Activated T-cell treated with anti-CD3 and anti-CD28 coated beads, Interleukin-2, amount 50 U/mL, for 4 hours (primary cell): ENCODE results near the gene ABLIM3. TPM values are rescaled to one million over a fixed set of nuclear protein-coding genes. Genes with fewer than 3 reads are reported as not detected.

ENCODE experiments used
- ATAC-seq, 2 donors: fragments of 200-7000 bp; cut with Tn5 transposase; one replicate each; pipeline ENCODE4 v1.10.0; 2021
- DNase-seq: peaks from one replicate; pipeline ENCODE4 v3.0.0-alpha.2; 2020
- H3K27me3 Mint-ChIP-seq: one replicate; pipeline ENCODE4 v1.8.0; 2021; ENCODE audit warnings: low read depth, mixed read lengths
- H3K36me3 Mint-ChIP-seq: one replicate; pipeline ENCODE4 v1.8.0; 2022; ENCODE audit warnings: mixed read lengths; ENCODE audit not compliant: insufficient read depth
- H3K4me1 Mint-ChIP-seq: one replicate; pipeline ENCODE4 v1.8.0; 2021; ENCODE audit warnings: low read depth, mixed read lengths
- H3K4me3 Mint-ChIP-seq: one replicate; pipeline ENCODE4 v1.8.0; 2021; ENCODE audit warnings: mild to moderate bottlenecking, moderate library complexity, mixed read lengths
- H3K9me3 Mint-ChIP-seq: one replicate; pipeline ENCODE4 v1.8.0; 2021; ENCODE audit warnings: mixed read lengths
- total RNA-seq, 3 donors: library from RNA; stranded (reverse); gene quantifications; one replicate each; pipeline ENCODE4 v1.2.1, GENCODE V29; 2021

Gene ABLIM3
- total RNA-seq, 3 donors from 2014 or later: 0.10 to 0.24 (median 0.24) TPM

DNA sequence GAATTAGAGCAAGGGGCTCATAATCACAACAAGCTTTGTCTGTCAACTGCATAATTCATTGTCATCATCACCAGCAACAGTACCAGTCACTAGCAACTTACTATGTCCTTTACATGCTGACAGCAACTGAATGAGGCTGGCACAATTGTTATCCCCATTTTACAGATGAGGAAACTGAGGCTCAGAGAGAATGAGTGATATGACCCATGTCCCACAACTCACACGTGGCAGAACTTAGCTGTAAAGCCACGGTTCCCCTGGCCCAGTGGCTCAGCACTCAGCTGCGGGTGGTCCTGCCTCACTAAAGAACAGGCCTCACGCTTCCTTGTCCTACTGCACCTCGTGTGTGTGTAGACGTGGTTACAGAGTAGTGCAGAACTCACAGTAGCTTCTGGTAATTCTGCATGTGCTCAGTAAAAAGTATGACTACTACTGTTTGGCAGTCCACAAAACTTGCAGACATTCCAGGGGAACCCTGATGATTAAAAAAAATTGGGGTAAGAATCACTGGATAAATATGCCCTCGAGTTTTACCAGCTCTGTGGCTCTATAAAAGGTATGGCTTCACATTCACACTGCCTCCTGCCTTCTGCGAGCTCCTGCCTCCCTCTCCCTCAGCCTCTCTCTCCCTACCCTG is 160.6 kb downstream of the ABLIM3 start:
- DNase-seq (no peak), ATAC-seq (no peak)
- Mint-ChIP-seq H3K9me3 (no peaks in the 10 kb centered on the region), H3K27me3 (peaks cover 4% of the 10 kb centered on the region), H3K36me3 (no peaks in the 10 kb centered on the region), H3K4me1 (peaks cover 23% of the 10 kb centered on the region), H3K4me3 (no peak overlapping the region)

- H3K9me3 Mint-ChIP-seq: no peaks in the 10 kb centered on the region
- DNase-seq (no peak), ATAC-seq (no peak)
- peaks cover 4% of the 10 kb centered on the region for H3K27me3 Mint-ChIP-seq
- peaks cover 19% of the 10 kb centered on the region for H3K4me1 Mint-ChIP-seq
- no peaks in the 10 kb centered on the region for H3K36me3 Mint-ChIP-seq
- H3K4me3 Mint-ChIP-seq: no peak overlapping the region
These were observed 161.3 kb downstream of the ABLIM3 start for GRCh38 chr5:149302641-149303040.

- Mint-ChIP-seq H3K4me3 (no peak overlapping the region), H3K9me3 (no peaks in the 10 kb centered on the region), H3K4me1 (peaks cover 14% of the 10 kb centered on the region), H3K27me3 (peaks cover 4% of the 10 kb centered on the region), H3K36me3 (no peaks in the 10 kb centered on the region)
- DNase-seq (no peak), ATAC-seq (no peak)
These were observed 161.9 kb downstream of the ABLIM3 start for GRCh38 chr5:149303210-149303609.

DNA sequence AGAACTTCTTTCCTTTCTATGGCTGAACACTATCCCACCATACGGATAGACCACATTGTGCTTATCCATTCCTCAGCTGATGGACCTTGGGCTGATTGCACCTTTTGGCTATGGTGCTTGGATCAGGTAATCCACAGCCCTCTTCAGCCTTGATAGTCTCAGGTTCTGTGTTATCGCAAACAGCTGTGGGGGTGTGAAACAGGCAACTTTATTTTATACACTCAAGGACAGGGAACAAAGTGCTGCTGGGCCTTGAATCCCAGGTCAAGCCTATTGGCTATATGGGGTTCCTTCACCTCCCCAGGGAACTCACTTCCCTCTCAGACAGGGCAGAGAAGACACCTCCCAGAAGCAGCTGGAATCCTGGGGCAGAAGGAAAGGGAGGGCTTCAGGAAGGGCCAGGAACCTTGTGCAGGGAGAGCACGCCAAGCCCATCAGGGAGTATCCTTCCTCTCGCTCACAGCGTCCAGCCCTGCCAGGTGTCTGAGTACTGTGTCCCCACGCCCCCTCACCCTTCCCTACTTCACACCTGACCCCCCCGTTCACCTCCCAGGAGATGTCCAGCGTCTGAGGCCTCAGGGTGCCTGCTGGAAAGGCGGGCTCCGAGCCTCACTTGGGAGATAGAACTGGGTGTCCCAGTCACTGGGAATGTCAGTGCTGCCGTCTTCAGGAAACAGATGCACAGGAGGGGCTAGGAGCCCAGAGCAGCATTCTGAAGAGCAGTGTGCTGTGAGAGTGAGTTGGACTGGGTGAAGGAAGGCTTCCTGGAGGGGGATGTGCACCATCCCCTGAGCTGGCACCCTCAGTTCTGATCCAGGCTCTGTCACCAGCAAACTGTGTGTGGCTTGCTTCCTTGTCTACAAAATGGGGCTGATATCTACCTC is 163.1 kb downstream of the ABLIM3 start:
- ATAC-seq: no peak
- Mint-ChIP-seq H3K9me3 (no peaks in the 10 kb centered on the region), H3K4me1 (peaks cover 5% of the 10 kb centered on the region), H3K36me3 (no peaks in the 10 kb centered on the region), H3K27me3 (peaks cover 4% of the 10 kb centered on the region), H3K4me3 (no peak overlapping the region)
- no peak for DNase-seq

DNA sequence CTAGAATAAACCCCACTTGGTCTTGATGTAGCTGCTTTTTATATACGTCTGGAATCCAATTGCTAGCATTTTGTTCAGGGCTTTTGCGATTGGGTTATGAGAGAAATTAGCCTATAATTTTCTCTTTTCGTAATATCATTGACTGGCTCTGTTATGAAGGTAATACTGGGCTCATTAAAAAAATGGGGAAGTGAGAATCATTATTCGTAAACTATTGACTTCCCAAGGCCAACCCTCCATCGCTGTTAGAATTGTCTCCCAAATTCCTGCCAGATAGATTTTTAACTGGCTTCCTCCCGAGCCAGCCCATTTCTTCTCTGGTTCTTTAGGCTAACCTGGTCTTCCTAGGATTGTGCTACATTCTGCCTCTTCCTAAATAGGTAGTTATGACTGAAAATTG is 168.1 kb downstream of the ABLIM3 start:
- Mint-ChIP-seq H3K4me1 (no peaks in the 10 kb centered on the region), H3K27me3 (no peaks in the 10 kb centered on the region), H3K4me3 (no peak overlapping the region), H3K36me3 (no peaks in the 10 kb centered on the region), H3K9me3 (no peaks in the 10 kb centered on the region)
- no peak for DNase-seq
- ATAC-seq: no peak

Other genes with a start within 250 kb of the ABLIM3 start
- not detected for gene SH3TC2, start 78.4 kb upstream of the ABLIM3 start, total RNA-seq
- under 1 TPM in 2 of 3 donors, not detected in 1; 0.08 to 0.21 TPM for gene AFAP1L1, start 130.4 kb downstream of the ABLIM3 start, total RNA-seq
- 10 to 100 TPM; 45.8 to 52.1 (median 50.6) TPM for gene GRPEL2, start 204.0 kb downstream of the ABLIM3 start, total RNA-seq
- gene PCYOX1L, start 216.6 kb downstream of the ABLIM3 start, total RNA-seq: 10 to 100 TPM in 1 of 3 donors, 1 to 10 TPM in 2; 8.8 to 13.4 (median 8.8) TPM
- not detected for gene IL17B, start 237.8 kb downstream of the ABLIM3 start, total RNA-seq